HG02943 (cell line): ENCODE measurements around the gene S100A6.

Experiments used
- ATAC-seq: cut with Tn5 transposase; IDR thresholded peaks from one replicate; pipeline ENCODE4 v1.9.1; 2021; ENCODE audit warnings: mild to moderate bottlenecking, low read depth, moderate library complexity; ENCODE audit not compliant: unreplicated experiment

Gene S100A6

DNA sequence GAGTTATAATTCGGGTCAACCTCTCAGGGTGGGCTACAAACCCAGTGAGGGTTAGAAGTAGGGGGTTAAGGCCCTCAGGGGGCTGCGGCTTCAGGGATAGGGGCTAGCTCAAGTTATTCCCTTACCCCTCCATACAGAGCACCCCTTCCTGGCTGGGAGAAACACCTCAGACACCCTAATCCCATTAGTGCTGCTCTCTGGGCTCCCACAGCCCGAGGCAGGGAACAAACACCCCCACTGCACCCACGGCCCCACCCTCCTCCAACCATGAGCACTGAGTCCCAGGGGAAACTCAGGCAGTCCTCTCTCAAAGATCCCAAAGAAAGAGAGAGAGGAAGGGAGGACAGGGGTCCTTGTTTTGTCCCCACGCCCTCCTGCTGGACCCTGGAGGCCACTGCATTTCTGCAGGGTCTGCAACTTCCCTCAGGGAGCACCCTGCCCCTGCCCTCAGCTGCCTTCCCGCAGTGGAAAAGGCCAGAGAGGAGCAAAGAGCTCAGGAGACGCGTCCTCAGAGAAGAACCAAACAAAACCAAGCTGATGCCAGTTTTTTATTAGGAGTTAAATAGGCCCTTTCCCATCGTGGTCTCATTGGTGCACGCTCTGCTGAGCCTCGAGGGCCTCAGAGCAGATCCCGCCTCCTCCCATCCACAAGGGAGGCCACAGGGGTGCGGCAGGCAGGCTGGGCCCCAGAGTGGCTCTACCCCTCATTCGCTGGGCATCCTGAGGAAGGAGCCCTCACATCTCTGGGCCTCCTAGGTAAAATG lies 11.2 kb upstream of the S100A6 start:
- no peak for ATAC-seq

DNA sequence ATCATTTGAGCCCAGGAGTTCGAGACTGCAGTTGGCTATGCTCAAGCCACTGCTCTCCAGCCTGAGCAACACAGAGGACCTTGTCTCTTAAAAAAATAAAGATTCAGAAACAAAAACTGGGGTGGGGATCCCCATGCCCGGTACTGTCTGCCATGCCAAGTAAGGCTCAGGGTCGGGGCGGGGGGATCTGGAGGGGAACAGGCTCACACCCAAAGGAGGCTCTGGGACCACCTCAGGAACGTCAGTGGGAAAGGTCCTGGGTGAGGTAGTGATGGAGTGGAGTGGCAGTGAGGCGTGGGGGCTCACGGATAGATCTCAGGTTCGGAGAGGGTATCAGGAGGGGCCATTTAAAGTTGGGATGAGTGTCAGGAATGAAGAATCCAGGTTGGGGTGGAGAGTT lies 10.6 kb upstream of the S100A6 start:
- ATAC-seq = no peak

GRCh38 chr1:153545067-153546055 lies 9.6 kb upstream of the S100A6 start, which contains the start of gene S100A4:
Gene S100A4, minus strand, starts transcription at chr1:153545806. Its CDS starts 1,012 bp downstream, at chr1:153544794.
- no peak for ATAC-seq

GRCh38 chr1:153544453-153545066 lies 8.8 kb upstream of the S100A6 start:
- no peak for ATAC-seq

DNA sequence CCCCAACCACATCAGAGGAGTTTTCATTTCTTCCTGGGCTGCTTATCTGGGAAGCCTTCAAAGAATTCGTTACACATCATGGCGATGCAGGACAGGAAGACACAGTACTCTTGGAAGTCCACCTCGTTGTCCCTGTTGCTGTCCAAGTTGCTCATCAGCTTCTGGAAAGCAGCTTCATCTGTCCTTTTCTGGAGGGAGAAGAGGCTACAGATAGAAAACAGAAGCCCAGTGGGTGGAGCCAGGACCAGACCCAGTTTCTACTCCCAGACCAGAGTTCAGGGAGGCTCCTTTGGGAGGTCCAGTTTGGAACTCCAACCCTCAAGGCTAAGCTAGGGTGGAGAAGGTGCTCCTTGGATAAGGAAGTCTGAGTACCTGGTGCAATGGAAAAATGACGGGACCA lies 7.9 kb upstream of the S100A6 start:
- ATAC-seq = no peak

DNA sequence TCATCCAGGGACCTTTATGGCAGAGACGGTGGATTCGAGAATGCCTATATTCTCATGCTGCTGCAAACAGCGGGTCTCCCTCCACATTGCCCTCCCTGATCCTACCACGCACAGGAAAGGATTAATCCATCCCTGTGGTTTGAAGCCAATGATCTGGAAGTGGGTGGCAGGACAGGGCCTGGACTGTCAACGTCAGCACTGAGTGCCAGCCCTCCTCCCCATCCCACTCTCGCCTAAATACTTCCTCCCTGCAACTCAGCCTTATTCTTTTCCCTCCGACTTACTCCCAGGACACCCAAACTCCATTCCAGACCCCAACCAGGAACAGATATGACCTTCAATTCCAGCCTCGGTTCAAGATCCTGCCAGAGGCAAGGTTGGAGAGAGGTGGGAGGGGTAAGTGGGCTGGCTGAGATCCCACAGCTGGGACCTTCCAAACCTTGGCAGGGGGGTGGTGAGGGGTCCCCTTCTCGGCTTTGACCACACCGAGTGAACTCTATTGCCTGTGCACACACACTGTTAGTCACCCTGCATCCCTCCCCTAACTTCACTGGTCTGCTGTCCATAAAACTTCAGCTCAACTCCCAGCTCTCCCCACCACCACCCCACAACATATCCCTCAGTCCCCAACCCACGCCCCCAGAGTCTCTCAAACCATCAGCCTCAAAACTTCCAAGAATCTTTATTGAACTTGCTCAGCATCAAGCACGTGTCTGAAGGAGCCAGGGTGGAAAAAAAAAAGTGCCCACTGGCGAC lies 7.3 kb upstream of the S100A6 start:
- no peak for ATAC-seq

DNA sequence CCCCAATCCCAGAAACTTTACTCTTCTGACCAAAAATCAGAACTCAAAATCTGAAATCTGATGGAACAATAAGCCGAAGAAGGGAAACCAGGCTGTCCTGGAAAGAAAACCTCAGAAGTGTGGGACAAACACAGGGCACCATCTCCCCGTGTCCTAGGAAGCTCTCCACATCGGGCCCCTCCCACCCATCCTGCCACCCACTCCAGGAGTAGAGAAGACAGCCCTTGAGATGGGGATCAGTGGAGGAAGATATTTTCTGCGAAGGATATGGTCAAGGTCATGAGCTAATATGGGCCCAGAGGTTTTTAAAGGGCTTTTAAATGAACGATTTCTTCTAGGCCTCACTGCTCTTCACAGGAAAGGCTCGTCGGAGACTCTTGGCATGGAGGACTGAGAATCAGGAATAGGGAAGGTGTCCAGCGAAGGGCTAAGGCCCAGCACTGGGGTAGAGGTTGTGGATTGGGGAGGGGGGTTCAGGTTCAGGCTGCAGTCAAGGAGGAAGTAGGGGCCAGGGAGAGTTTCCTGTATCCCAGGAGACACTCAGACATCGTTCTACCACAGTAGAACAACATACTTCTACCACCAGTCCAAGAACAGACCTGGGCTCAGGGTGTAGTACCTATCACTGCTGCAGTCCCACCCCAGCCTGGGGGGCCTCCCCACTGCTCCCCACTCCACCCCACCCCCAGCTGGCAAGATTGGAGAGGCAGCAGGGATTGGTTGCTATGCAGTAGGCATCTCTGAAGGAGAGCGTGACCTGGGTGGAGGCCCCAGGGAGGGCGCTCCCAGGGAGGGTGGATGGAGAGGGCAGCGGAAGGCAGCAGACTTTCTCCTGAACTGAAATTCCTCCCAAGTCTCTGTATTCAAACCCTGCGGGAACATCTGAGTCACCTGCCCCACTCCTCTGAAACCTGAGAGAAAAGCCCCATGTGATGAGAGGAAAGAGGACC lies 6.1 kb upstream of the S100A6 start:
- ATAC-seq = no peak

DNA sequence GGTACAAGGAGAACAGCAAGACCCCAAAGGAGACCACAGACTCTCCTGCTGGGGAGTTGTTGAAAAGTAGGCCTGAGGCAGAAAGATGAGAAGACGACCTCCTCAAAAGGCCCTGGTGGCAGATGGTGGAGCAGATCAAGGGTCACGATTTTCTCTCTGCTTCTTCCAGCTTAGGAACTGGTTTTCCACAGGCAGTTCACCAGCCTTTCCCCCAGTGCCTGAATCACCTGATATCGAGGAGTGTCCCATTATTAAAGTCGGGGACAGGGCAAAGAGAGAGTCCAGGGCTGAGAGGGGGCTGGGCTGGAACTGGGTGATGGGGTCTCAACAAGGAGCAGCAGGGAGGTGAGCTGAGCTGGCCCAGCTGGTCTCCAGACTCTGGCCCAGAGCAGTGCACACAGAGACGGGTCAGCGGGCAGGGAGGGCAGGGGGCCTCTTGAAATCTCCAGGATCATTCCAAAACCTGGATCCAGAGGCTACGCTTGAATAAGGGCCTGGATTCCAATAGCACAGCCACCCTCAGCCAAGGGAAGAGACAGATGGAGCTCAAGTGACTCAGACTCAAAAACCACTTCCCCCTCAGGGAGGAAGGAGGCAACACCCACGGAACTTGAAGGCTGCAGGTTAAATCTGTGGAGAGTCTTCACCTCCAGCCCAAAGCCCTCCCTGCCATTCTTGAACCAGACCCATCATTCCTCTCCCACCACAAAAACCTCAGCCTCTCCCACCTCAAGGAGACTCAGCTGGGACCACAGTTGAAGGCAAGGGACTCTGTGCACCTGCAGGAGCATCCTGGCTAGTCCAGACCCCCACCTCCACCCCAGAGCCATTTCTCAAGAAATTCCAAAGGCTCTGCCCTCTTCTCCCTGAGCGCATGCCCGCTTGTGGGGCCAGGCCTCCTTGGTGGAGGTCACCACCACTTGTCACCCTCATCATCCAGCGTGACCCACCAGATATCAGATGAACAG lies 4.9 kb upstream of the S100A6 start, which contains the start of gene S100A5:
Gene S100A5, minus strand, starts transcription at position 541 of the 968 bp plus-strand sequence. CDS start 743 bp downstream, outside the sequence.
- ATAC-seq = no peak

DNA sequence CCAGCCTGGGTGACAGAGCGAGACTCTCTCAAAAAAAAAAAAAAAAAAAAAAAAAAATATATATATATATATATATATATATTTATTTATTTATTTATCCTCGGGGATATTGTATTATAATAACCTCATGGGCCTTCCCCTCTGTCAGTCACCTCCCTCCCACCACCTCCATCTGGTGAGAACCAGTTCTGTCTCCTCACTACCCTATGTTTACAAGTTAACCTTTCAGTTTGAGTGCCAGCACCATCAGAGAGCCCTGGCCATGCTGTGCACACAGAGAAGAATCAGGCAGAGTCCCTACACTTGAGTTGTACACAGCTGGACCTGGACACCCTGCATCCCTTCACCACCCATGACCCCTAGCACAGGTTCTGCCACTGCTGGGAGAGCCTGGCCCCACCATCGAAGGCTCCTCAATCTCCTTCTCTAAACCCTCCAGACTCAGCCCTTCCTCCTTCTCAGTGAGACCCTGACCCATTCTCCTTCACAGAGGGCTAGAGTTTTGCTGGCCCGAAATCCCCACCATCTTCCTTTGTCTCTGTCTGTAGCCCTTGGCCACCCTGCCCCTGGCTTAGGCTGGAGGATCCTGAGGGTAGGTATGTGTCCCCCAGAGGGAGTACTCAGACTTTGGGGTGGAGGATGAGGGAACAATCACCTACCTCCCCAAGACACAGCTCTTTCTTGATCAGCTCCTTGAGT lies 3.8 kb upstream of the S100A6 start:
- no peak for ATAC-seq

DNA sequence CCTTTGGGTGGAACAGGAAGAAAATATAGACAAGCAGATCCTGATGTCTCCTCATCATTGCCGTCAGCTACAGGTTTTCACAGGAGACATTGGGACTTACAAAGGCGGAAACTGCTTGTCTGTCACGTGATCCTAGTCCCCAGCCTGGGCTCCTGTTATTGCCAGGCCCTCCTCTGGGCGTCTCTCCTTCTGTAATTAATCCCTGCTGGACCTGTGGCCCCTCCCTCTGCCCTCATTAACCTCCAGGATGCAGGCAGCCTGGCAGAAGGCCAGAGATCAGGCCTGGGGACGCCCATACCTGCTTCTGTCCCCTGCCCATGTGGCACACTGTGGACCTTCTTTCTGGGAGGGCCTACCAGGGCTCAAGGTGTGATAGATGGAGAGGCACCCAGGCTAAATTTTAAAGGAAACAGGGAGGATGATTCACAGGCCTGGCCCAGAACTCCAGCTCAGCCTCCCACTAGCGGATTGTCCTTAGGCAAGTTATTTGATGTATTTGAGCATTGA lies 2.6 kb upstream of the S100A6 start:
- ATAC-seq = no peak

GRCh38 chr1:153537376-153537730 lies 1.6 kb upstream of the S100A6 start:
- no peak for ATAC-seq

- ATAC-seq = no peak
Observed at GRCh38 chr1:153536671-153537375, 1.0 kb upstream of the S100A6 start.

DNA sequence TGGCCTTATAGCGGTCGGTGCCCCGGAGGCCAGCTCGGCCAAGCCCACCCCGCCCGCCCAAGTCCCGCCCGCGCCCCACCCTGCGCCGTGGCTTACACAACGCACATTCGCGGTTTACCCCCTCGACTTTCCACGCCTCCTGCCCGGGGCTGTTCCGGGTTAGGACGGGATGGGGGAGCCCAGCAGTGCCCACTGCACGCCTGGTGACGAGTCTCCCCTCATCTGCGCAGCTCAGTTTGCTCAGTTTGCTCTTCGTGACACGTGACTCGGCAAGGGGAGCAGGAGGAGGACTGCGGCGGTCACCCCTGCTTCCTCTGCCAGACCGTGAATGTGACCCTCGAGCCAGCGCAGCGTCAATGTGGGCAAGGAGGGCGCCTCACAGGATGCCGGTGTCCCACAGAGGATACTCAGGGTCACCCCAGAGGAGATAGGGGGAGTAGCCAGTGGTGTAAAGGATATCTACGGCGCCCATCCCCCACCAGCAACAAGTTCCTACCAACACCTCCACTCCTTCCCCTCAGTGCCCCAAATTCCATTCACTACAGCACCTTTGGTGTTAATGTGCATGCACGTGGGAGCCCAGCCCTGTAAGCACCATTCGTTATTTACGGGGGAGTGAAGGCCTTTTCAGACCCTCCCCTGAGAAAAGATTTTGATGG lies 350 bp upstream of the S100A6 start:
- ATAC-seq = no peak

GRCh38 chr1:153534925-153535241 lies 908 bp downstream of the S100A6 start:
- ATAC-seq = no peak

- ATAC-seq = no peak
Observed at GRCh38 chr1:153534226-153534924, 1.4 kb downstream of the S100A6 start.
